SH-SY5Y (cell line): ENCODE measurements around the gene ETFA.

Source experiments
- GATA2 ChIP-seq: IDR thresholded peaks from 2 replicates; pipeline ENCODE4 v1.6.1; 2011; ENCODE audit warnings: mild to moderate bottlenecking, low read depth, low read length
- GATA3 ChIP-seq: IDR thresholded peaks from 2 replicates; pipeline ENCODE4 v1.6.1; 2011; ENCODE audit warnings: low read depth, mild to moderate bottlenecking, low read length, moderate library complexity

DNA sequence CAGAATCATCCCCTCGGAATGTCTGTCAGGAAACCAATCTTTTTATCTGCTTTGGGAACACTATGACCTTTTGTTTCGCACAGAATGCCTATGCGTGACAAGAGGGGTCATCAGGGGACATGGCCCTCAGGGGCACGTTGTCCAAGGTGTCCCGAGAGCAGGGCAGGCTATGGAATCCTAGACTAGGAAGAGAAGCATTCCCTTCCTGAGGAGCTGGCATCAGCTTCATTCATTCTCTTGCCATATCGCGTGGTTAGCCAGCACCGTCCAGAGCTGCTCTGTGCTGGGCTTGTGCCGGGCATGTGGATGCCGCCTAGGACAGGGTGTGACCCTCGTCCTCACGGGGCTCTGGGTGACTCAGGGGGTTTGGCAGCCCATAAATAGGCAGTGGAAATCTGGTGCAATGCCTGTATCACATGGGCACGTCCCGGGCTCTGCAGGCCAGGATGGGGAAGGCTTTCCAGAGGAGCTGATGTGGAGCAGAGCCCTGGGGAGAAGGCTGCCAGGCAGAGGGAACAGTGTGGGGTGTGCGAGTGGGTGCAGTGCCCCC, 133.7 kb downstream of the ETFA start:
- TF ChIP-seq GATA3, result no peak
- TF ChIP-seq GATA2, result no peak
